Activated CD4-positive, alpha-beta memory T cell treated with anti-CD3 and anti-CD28 coated beads for 36 hours (primary cell): ENCODE results near the gene PPP1R17. TPM values are rescaled to one million over a fixed set of nuclear protein-coding genes. Genes with fewer than 3 reads are reported as not detected.

Experiments used
- CTCF ChIA-PET: fragments of 350-600 bp; sonication (Branson Sonifier 250); formaldehyde crosslinking; loops from one replicate; lab custom pipeline; 2021; ENCODE audit warnings: antibody characterized with exemption, inconsistent platforms; lab: Charles Lee
- POLR2A ChIA-PET: fragments of 350-600 bp; sonication (Branson Sonifier 250); formaldehyde crosslinking; loops from one replicate; lab custom pipeline; 2021; ENCODE audit warnings: antibody characterized with exemption; lab: Charles Lee
- DNase-seq: peaks from one replicate; pipeline ENCODE4 v3.0.0-alpha.2; 2020
- H3K27ac Mint-ChIP-seq: one replicate; pipeline ENCODE4 v1.8.0; 2021; ENCODE audit warnings: mixed read lengths
- H3K27me3 Mint-ChIP-seq: one replicate; pipeline ENCODE4 v1.8.0; 2021; ENCODE audit warnings: mixed read lengths
- H3K36me3 Mint-ChIP-seq: one replicate; pipeline ENCODE4 v1.8.0; 2021; ENCODE audit warnings: mixed read lengths
- H3K4me1 Mint-ChIP-seq: one replicate; pipeline ENCODE4 v1.8.0; 2021; ENCODE audit warnings: low read depth, mixed read lengths
- H3K4me3 Mint-ChIP-seq: one replicate; pipeline ENCODE4 v1.8.0; 2021; ENCODE audit warnings: mild to moderate bottlenecking, mixed read lengths
- H3K9me3 Mint-ChIP-seq: one replicate; pipeline ENCODE4 v1.8.0; 2021; ENCODE audit warnings: mixed read lengths
- intact Hi-C: fragments of 100-400 bp; cut with micrococcal nuclease; formaldehyde crosslinking; loops from one replicate; pipeline ENCODE4 v1.15.1; 2023
- total RNA-seq, 2 experiments: library from RNA; stranded (reverse); gene quantifications; one replicate each; pipeline ENCODE4 v1.2.3, GENCODE V29; 2021

Gene PPP1R17
- total RNA-seq, 2 experiments from 2014 or later = not detected

DNA sequence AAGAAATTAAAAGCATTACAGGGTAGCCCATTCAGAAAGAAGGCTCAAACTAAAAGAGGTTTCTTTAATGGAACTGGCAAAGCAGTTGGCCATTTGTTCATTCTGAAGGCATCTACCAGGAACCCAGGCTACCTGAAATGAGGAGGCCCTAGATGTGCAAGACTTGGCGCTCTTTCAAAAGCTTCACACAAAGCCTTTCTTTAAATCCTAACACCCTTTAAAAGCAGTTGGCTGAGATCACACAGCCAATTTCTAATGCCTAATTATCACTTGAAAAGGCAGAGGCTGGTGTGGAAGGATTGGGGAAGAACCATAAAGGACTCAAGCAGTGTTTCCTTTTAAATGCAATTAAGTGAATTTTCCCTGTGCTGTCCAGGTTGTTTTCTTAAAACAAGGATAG, 23.2 kb downstream of the PPP1R17 start:
- H3K4me1 Mint-ChIP-seq = no peaks in the 10 kb centered on the region
- no peak overlapping the region for H3K4me3 Mint-ChIP-seq
- no peaks in the 10 kb centered on the region for H3K27me3 Mint-ChIP-seq
- no peak for DNase-seq
- no peaks in the 10 kb centered on the region for H3K36me3 Mint-ChIP-seq
- intact Hi-C loops = no loop called here
- POLR2A ChIA-PET = no interaction called here
- CTCF ChIA-PET = no interaction called here
- peaks cover 11% of the 10 kb centered on the region for H3K9me3 Mint-ChIP-seq
- H3K27ac Mint-ChIP-seq = no peak overlapping the region

DNA sequence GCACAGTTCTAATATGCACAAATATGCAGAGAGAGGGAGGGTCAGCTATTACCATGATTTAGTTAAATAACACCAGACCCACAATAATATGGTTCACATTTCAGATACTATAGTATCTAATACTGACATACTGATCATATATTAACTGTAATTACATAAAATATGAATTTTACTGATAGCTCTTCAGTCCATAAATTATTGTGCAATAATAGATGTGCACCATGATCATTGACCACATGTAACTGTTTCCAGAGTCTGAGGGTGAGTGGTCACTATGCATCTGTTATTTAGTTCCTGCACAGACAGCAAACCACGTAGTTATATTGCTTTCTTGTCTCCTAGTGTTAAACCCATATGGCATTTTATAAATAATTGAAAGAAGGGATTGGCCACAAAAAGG, 29.3 kb downstream of the PPP1R17 start:
- H3K4me1 Mint-ChIP-seq = no peaks in the 10 kb centered on the region
- intact Hi-C loops = no loop called here
- no peak overlapping the region for H3K27ac Mint-ChIP-seq
- peaks cover 14% of the 10 kb centered on the region for H3K9me3 Mint-ChIP-seq
- H3K4me3 Mint-ChIP-seq = no peak overlapping the region
- H3K27me3 Mint-ChIP-seq = no peaks in the 10 kb centered on the region
- DNase-seq = no peak
- no peaks in the 10 kb centered on the region for H3K36me3 Mint-ChIP-seq
- POLR2A ChIA-PET = no interaction called here
- CTCF ChIA-PET = no interaction called here

DNA sequence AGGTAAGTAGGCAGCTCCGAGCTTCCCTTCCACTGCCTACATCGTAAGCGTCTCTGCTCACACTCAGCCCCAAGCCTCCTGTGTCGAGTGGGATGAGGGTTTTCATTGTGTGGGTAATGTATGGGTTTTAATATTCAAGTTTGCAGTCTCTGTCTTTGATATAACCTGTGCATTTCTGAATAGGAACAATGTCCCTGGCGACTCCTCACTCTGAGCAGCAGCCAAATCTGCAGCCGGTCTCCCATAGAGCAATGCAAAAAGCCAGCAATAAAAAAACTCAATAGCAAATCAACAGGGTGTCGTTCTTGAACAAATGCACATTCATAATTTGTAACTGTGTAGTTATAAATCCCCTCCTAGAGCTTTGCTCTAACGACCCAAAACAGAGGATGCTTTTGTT, 33.4 kb downstream of the PPP1R17 start:
- CTCF ChIA-PET = no interaction called here
- no peaks in the 10 kb centered on the region for H3K27me3 Mint-ChIP-seq

DNA sequence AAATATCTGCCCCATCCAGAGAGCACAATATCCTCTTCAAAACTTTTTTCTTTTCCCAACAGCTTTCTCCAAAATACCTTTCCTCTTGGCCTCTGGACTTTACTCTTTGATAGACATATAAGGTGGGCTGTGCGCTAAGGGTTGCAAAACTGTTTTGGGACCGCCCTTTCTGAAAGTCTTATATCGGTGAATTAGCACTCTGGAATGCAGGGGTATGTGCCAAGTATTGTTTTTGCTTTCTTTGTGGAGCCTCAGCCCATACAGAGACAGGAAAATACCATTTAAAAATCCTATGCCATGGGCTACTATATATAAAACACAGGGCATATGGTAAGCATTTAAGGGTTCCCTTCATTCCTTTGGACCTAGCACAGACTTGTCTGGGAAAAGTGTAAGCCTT, 37.7 kb downstream of the PPP1R17 start:
- no peaks in the 10 kb centered on the region for H3K9me3 Mint-ChIP-seq
- H3K4me3 Mint-ChIP-seq = no peak overlapping the region
- H3K27ac Mint-ChIP-seq = no peak overlapping the region
- ChIA-PET CTCF (no interaction called here), POLR2A (no interaction called here)
- intact Hi-C loops = no loop called here
- DNase-seq = no peak
- no peaks in the 10 kb centered on the region for H3K36me3 Mint-ChIP-seq
- no peaks in the 10 kb centered on the region for H3K4me1 Mint-ChIP-seq
- no peaks in the 10 kb centered on the region for H3K27me3 Mint-ChIP-seq

More for the DNA sequence above, 33.4 kb downstream of the PPP1R17 start:
- POLR2A ChIA-PET = no interaction called here
- no peaks in the 10 kb centered on the region for H3K4me1 Mint-ChIP-seq
- no peak overlapping the region for H3K27ac Mint-ChIP-seq
- no peaks in the 10 kb centered on the region for H3K36me3 Mint-ChIP-seq
- intact Hi-C loops = no loop called here
- peaks cover 3% of the 10 kb centered on the region for H3K9me3 Mint-ChIP-seq
- H3K4me3 Mint-ChIP-seq = no peak overlapping the region
- DNase-seq = no peak

DNA sequence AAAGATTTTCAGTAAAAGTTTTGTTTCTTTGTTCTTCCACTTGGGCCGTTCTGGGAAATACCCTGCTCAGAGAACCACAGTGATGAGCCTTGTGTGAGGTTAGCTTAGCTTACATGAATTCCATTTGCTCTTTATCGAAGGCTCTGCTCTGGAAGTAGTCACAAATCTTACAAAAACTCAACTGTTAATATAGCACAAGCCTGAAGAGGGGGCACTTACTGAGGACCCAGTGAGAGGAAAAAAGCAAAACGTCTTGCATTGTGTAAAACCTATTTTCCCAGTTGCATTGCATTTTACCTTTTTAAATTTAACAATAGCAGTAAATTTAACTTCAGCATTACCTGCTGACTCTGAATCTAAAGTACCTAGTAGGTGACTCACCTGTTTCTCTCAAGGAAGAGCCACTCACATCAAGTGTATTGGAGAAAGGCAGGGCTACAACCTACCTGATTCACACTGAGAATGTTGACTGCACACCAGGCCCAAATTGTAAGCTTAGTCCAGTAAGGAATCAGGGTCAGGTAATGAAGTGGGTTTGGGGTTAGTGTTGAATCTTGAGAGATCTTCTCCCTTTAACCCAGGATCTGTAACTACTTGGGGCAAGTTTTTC, 42.3 kb downstream of the PPP1R17 start:
- no peak for DNase-seq
- H3K36me3 Mint-ChIP-seq = no peaks in the 10 kb centered on the region
- no peaks in the 10 kb centered on the region for H3K9me3 Mint-ChIP-seq

DNA sequence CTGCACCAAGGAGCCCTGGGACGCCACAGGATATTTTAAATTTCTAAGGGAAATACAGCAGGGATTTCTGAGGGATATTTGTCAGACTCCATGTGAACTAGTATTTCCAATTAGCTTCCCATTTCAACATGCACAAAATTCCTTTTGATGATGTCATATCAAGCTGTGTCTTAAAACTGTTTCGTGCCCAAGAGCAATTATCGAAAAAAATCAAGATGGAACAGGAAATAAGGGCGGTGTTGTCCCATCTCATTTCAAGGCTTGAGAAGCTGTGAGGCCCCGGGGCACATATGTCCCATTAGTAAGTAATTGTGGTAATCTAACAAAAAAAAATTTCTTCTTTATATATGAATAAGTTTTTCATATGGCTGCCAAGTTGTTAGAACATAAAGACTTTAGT, 47.4 kb downstream of the PPP1R17 start:
- ChIA-PET POLR2A (no interaction called here), CTCF (no interaction called here)
- no peak overlapping the region for H3K27ac Mint-ChIP-seq
- intact Hi-C loops = loop anchor here (10.0 kb wide), 1 partner anchor 360 kb away; no protein-coding TSS in a partner anchor
- H3K36me3 Mint-ChIP-seq = no peaks in the 10 kb centered on the region
- H3K27me3 Mint-ChIP-seq = no peaks in the 10 kb centered on the region
- no peaks in the 10 kb centered on the region for H3K4me1 Mint-ChIP-seq
- no peaks in the 10 kb centered on the region for H3K9me3 Mint-ChIP-seq
- H3K4me3 Mint-ChIP-seq = no peak overlapping the region
- no peak for DNase-seq

More for the DNA sequence above, 42.3 kb downstream of the PPP1R17 start:
- no peak overlapping the region for H3K4me3 Mint-ChIP-seq
- intact Hi-C loops = no loop called here
- ChIA-PET POLR2A (no interaction called here), CTCF (no interaction called here)
- no peaks in the 10 kb centered on the region for H3K4me1 Mint-ChIP-seq
- H3K27ac Mint-ChIP-seq = no peak overlapping the region
- no peaks in the 10 kb centered on the region for H3K27me3 Mint-ChIP-seq

DNA sequence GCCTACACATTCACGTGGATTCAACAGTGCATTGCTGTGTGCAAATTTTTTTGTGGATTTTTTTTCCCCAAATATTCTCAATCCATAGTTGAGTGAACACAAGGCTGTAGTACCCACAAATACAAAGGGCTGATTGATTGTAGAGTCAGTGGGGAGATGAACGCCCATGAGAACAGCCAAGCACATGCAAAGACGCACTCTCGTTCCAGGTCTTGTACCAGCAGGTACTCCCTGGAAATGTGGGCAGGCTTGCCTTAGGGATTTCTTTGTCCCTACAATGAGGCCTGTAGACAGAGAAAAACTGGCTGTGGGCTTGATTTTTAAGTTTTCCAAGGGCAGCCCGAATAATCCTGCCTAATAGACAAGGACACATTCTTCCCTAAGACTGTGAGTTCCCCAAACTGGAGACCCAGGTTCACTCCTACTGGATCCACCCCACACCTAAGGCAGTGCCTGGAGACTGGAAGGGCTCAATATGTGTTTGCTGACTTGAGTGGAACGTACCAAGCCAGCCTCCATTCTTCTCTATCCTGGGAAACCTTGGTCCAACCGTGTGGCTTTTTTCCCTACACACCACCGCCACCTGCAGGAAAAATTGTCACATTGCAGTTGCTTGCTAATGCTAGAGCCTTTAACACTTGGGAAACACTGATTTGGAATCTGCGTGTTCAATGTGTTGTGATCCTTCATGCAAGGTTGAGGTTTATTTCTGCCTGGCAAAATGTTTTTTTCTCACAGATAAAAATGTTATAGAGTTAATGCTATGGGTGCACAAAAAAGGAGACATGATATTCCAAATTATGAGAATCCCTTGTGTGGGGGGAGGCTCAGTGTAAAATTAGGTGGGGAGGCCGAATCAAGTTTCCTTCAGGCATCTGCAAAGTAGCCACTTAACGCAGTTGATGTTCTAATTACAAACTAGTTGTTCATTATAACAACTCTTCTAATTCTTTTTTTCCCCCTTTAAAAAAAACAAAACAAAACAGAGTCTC, 49.3 kb downstream of the PPP1R17 start:
- Mint-ChIP-seq H3K4me1 (no peaks in the 10 kb centered on the region), H3K36me3 (no peaks in the 10 kb centered on the region), H3K4me3 (no peak overlapping the region), H3K27me3 (no peaks in the 10 kb centered on the region), H3K9me3 (no peaks in the 10 kb centered on the region), H3K27ac (no peak overlapping the region)
- POLR2A ChIA-PET = no interaction called here
- DNase-seq = peak; percentile 31
- CTCF ChIA-PET = interaction anchor here (1.0 to 1.2 kb wide), 3 partner anchors 600 to 602 kb away, joined by 3 to 8 read pairs (median 3); no protein-coding TSS in a partner anchor
- intact Hi-C loops = loop anchor here (1.0 to 10.0 kb wide), 2 partner anchors 293 to 361 kb away; no protein-coding TSS in a partner anchor

DNA sequence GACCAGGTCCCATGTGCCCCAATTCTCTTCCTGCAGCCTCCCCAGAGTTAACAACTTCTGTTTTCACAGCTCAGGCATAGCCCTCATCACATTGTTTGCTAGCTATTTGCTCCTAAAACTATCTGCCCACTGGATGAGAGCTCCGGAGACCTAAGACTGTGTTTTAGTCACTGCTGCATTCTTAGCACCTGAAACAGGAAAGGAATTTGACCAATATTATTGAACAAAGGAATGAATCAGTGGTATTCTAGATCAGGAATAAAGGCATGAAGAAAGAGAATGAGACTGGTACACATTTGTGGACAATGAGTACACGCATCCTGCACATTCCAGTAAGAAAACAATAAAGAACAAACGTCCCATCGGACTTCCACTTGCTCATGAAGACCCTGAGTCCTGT, 54.8 kb downstream of the PPP1R17 start:
- intact Hi-C loops = loop anchor here (10.0 kb wide), 1 partner anchor 603 kb away; no protein-coding TSS in a partner anchor

DNA sequence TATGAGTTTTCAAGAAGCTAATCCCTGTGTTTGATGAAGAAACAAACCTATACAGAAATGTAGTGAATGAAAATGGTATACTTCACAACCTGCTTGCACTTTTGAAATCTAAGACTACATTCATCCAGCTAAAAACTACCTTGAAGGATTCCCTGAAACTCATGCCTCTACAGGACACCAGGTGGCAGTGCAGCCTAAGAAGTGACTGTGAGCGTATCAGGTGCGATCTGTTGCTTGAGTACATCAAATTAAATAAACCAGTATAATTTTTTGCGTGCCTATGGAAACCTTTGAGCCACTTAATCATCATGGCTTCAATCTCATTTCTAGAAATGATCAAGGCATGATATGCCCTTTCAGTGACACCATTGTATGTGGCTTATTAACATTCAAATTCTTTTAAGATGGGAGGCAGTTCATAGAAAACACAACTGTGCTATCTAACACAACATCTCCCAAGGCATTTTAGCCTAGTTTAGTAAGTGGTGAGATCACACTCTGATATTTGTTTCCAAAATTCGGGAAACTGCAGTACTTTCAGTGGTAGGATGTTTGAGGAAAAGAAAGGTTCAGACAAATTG, 57.4 kb downstream of the PPP1R17 start:
- Mint-ChIP-seq H3K27ac (no peak overlapping the region), H3K4me1 (no peaks in the 10 kb centered on the region), H3K27me3 (peaks cover 1% of the 10 kb centered on the region), H3K36me3 (no peaks in the 10 kb centered on the region), H3K4me3 (no peak overlapping the region), H3K9me3 (no peaks in the 10 kb centered on the region)
- DNase-seq = peak; percentile 55
- POLR2A ChIA-PET = no interaction called here
- intact Hi-C loops = loop anchor here (2.0 to 10.0 kb wide), 2 partner anchors 466 to 600 kb away; no protein-coding TSS in a partner anchor
- CTCF ChIA-PET = interaction anchor here (1.7 kb wide), 1 partner anchor 461 kb away, joined by 5 read pairs; no protein-coding TSS in a partner anchor

More for the DNA sequence above, 54.8 kb downstream of the PPP1R17 start:
- Mint-ChIP-seq H3K4me3 (no peak overlapping the region), H3K9me3 (no peaks in the 10 kb centered on the region), H3K4me1 (no peaks in the 10 kb centered on the region), H3K36me3 (no peaks in the 10 kb centered on the region), H3K27ac (no peak overlapping the region), H3K27me3 (no peaks in the 10 kb centered on the region)
- ChIA-PET CTCF (no interaction called here), POLR2A (no interaction called here)
- no peak for DNase-seq

DNA sequence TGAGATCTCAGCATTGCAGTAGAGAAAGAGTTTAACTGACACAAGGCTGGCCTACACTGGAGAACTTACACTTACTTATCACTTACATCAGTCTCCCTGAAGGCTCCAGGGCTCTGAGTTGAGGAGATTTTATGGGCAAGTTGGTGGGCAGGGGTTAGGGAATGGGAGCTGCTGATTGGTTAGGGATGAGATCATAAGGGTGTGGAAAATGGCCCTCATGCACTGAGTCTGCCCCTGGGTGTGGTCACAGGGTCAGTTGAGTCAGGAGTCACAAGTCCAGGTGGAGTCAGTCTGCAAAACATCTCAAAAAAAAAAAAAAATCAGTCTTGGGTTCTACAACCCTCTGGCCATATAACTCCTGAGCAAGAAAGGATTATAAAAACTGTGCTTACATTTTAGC, 60.5 kb downstream of the PPP1R17 start:
- H3K27ac Mint-ChIP-seq = no peak overlapping the region

DNA sequence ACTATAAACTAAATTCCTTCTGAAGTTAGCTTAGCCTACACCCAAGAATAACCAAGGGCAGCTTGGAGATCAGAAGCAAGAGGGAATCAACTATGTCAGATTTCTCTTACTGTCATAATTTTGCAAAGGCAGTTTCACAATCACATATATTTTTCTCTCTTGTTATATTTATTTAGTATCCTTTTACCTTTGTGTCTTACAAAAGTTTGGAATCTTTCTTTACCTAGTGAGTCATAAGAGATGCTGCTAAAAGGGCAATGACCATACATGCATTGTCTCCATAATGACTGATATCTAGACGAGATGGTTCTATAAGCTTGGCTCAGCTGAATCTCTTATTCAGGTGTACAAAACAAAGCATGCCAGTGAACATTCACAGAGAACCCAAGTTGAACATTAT, 61.1 kb downstream of the PPP1R17 start:
- Mint-ChIP-seq H3K9me3 (no peaks in the 10 kb centered on the region), H3K27ac (no peak overlapping the region), H3K36me3 (no peaks in the 10 kb centered on the region), H3K4me3 (no peak overlapping the region), H3K27me3 (peaks cover 2% of the 10 kb centered on the region), H3K4me1 (no peaks in the 10 kb centered on the region)
- intact Hi-C loops = loop anchor here (10.0 kb wide), 1 partner anchor 597 kb away; no protein-coding TSS in a partner anchor
- DNase-seq = no peak
- ChIA-PET CTCF (no interaction called here), POLR2A (no interaction called here)

More for the DNA sequence above, 60.5 kb downstream of the PPP1R17 start:
- Mint-ChIP-seq H3K9me3 (no peaks in the 10 kb centered on the region), H3K4me1 (no peaks in the 10 kb centered on the region), H3K27me3 (peaks cover 2% of the 10 kb centered on the region), H3K4me3 (no peak overlapping the region), H3K36me3 (no peaks in the 10 kb centered on the region)
- ChIA-PET POLR2A (no interaction called here), CTCF (no interaction called here)
- intact Hi-C loops = loop anchor here (10.0 kb wide), 1 partner anchor 597 kb away; no protein-coding TSS in a partner anchor
- DNase-seq = no peak

DNA sequence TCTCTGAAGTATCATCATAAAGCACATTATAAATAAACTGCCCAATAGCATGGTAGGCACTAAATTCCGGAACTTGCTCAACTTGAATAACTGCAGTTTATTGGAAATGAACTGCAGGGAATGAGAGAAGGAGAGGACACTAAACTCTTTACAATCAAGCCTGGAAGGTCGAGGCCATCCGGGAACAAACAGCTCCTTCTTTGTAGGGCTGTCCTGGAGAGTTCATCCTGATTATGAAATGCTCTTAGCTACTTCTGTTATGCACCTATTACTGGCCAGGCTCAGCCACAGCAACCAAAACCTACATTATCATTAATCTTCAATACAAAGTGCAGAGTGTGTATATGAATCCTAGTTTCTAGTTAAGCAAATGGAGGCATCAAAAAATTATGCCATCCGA, 64.7 kb downstream of the PPP1R17 start:
- Mint-ChIP-seq H3K27me3 (peaks cover 2% of the 10 kb centered on the region), H3K4me1 (no peaks in the 10 kb centered on the region), H3K27ac (no peak overlapping the region), H3K4me3 (no peak overlapping the region), H3K36me3 (no peaks in the 10 kb centered on the region), H3K9me3 (no peaks in the 10 kb centered on the region)
- CTCF ChIA-PET = no interaction called here
- intact Hi-C loops = no loop called here
- POLR2A ChIA-PET = no interaction called here
- DNase-seq = no peak
